Measurements from ENCODE around the gene SRSF12. TPM values are rescaled to one million over a fixed set of nuclear protein-coding genes. Genes with fewer than 3 reads are reported as not detected.
"Not testable (repeated sequence)": the region's sequence is repeated elsewhere in the genome, so short reads cannot be mapped to it uniquely, and the experiment has no call there.

The SRSF12 gene
- total RNA-seq, 1 donor from 2014 or later = under 0.01 TPM

DNA sequence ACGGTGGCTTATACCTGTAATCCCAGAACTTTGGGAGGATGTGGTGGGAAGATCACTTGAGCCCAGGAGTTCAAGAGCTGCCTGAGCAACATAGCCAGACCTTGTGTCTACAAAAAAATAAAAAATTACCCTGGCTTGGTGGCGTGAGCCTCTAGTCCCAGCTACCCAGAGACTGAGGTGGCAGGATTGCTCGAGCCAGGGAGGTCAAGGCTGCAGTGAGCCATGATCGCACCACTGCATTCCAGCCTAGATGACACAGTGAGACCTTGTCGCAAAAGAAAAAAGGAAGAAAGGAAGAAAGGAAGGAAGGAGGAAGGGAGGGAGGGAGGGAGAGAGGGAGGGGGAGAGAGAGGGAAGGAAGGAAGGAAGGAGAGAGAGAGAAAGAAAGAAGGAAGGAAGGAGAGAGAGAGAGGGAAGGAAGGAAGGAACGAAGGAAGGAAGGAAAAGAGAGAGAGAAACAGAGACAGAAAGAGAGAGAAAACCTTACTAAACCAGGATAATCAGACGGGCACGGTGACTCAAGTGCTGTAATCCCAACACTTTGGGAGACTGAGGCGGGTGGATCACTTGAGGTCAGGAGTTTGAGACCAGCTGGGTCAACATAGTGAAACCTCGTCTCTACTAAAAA is 48.2 kb downstream of the SRSF12 start:
- DNase-seq = no peak

DNA sequence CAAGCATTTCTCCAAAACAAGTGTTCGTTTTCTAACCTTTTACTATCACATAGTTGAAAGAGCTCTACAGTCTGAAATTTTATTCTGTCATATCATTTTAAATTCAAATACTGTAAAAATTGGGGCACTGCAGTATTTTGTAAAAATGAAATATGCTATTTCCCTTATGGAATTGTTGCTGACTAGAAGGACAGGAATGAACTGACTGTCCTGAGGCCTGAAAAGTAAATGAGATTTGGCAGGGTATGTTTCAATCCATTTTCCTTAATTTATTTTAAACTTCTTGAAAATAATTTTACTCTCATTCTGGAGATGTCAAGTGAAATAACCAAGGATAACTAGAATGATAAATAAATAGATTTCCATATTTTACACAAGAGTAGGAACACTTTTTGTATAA is 49.2 kb downstream of the SRSF12 start:
- no peak for DNase-seq

DNA sequence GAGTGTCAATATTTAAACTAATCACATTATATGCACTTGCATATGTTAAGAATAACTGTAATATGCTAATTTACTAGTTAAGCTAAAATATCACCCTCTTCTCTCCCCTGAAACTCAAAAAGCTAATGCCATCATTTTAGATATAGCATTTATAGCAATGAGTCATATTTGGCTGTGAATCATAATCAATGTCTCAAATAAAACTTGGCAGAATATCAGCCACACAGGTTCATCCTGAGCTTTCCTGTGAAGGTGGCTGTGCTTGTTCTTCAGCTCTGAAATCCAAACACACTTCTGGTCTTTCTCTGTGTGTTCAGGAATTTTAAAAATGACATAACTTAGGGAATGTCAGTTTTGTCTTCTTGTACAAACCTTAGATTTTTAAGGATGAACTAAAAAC is 50.1 kb downstream of the SRSF12 start:
- no peak for DNase-seq

DNA sequence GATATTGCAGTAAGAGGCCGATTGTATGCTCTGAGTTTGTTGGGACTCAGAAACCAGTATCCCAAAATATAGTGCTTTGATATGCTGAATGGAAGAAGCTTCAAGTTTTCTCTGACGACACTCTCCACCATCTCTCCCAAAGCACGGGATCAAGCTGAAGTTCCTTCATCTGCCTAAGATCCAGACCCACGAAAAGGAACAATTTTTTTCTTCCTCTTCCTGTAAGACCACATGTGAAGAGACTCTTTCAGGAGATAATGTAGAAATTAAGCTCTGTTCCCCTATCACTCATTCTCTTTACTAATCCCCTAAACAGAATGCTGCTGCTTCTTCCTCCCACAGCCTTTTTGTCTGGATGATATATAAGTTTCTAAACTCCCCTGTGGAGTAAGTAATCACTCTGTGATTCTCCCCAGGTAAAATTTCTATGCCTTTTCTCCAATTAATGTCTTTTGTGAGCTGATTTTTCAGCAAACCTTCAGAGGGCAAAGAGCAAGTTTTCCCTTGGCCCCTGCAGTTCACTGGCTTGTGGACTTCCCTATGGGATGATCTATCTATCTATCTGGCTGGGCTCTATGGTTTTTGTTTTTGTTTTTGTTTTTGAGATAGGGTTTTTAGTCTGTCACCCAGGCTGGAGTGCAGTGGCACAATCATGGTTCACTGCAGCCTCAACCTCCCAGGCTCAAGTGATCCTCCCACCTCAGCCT is 50.8 kb downstream of the SRSF12 start:
- DNase-seq = no peak

DNA sequence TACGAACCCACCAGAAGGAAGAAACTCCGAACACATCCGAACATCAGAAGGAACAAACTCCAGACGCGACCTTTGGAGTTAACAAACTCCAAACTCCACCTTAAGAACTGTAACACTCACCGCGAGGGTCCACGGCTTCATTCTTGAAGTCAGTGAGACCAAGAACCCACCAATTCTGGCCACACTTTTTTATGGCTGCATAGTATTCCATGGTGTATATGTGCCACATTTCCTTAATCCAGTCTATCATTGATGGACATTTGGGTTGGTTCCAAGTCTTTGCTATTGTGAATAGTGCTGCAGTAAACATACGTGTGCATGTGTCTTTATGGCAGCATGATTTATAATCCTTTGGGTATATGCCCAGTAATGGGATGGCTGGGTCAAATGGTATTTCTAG is 51.8 kb downstream of the SRSF12 start:
- DNase-seq = not testable (repeated sequence)

DNA sequence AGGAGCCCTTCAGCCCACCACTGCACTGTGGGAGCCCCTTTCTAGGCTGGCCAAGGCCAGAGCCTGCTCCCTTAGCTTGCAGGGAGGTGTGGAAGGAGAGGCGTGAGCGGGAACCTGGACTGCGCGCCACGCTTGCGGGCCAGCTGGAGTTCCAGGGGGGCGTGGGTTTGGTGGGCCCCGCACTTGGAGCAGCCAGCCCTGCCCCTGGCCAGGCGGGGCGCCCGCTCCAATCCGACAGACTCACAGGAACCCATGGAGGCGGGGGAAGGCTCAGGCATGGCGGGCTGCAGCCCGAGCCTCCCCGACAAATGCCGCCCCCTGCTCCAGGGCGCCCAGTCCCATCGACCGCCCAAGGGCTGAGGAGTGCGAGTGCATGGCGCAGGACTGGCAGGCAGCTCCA is 52.9 kb downstream of the SRSF12 start:
- not testable (repeated sequence) for DNase-seq

DNA sequence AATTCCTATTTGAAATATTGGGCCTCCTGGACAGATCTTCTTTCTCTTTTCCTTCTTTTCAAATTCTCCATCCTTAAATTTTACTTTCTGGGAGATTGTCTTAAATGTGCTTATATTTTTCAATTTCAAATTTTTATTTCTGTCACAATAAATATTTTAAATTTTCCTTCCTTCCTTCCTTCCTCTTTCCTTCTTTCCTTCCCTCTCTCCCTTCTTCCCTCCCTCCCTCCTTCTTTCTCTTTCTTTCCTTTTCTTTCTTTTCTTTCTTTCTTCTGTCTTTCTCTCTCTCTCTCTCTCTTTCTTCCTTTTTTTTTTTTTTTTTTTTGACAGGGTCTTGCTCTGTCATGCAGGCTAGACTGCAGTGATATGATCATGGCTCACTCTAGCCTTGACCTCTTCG is 54.0 kb downstream of the SRSF12 start:
- DNase-seq = no peak

DNA sequence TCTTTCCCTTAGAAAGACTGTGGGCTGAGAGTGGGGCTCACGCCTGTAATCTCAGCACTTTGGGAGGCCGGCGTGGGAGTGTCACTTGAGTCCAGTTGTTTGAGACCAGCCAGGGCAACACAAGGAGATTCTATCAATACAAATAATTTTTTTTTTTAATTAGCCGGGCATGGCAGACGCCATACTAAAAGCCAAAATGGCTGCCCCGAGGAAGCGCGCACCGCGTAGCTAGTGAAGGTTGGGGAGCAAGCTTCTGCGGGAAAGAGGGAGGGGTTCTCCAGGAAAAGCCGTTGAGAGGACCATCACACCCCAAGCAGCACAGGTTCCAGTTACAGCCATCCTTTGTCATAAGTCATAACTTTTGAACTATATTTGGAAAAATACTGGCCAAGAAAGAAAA is 58.6 kb downstream of the SRSF12 start:
- DNase-seq = no peak

DNA sequence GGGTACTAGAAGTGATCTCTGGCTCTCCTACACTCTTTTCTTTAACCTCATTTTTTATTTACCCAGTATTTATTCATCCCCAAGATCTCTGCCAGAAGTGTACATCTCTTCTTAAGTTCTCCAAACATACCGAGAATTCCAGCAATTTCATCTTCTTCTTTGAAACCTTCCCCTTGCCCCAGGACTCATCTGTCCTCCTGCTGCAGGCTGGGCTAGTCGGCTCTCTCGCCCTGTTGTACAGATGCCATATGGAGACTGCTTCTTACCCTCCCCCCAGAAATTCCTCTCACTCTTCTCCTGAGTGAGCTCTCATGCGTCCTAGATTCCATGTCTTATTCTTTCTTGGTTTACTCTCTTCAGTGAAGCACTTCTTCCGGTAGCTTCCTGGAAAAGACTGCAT is 59.2 kb downstream of the SRSF12 start:
- no peak for DNase-seq

DNA sequence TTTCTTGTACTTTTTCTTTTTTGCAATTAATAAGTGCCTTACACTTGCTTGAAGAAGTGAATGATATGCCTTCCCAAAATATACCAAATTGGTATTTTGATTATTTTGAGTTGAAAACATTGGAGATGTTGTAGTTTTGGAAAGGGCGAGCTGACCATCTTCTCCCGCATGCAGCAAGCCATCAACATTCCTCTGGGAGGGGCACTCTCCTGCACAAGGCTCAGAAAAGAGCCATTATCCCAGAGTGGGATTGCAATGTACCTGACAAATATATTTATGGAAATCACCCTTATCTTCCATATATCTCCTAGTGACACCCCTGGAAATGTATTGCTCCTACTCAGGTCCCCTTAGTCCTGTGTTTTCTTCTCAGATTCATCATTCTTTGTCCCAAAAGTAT is 60.1 kb downstream of the SRSF12 start:
- no peak for DNase-seq

DNA sequence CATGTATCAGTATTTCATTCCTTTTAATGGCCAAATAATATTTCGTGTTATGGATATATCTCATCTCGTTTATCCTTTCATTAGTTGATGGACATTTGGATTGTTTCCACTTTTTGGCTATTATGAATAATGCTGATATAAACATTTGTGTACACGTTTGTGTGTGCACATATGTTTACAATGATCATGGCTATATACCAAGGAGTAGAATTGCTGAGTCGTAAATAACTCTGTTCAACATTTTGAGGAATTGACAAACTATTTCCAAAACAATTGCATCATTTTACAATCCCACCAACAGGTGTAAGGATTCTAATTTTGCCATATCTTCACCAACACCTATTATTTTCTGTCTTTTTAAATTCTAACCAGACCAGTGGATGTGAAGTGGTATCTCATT is 63.7 kb downstream of the SRSF12 start:
- DNase-seq = no peak

DNA sequence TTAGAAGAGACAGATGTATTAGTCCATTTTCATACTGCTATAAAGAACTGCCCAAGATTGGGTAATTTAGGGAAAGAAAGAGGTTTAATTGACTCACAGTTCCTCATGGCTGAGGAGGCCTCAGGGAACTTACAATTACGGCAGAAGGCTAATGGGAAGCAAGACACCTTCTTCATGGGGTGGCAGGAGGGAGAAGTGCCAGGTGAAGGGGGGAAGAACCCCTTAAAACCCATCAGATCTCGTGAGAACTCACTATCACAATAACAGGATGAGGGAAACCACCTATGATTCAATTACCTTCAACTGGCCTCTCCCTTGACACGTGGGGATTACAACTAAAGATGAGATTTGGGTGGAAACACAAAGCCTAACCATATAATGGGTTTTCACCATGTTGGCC is 66.2 kb downstream of the SRSF12 start:
- DNase-seq = no peak

DNA sequence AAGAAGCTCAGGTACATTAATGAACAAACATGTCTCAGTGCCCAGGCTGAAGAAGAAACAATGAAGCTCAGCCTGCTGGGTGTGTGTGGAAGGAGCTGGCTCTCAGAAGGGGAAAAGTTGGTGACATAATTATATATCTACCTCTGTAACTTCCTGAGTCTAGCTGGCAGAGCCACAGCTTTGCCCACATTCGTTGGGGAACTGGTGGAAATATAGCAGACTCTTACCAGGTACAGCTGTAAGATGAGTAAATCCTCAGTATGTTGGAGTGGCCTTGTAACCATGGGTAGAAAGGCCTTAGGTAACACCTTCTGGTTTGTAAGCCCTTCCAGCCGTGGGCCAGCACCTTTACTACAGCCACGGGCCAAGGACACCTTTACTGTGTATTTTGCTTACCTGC is 67.2 kb downstream of the SRSF12 start:
- no peak for DNase-seq

DNA sequence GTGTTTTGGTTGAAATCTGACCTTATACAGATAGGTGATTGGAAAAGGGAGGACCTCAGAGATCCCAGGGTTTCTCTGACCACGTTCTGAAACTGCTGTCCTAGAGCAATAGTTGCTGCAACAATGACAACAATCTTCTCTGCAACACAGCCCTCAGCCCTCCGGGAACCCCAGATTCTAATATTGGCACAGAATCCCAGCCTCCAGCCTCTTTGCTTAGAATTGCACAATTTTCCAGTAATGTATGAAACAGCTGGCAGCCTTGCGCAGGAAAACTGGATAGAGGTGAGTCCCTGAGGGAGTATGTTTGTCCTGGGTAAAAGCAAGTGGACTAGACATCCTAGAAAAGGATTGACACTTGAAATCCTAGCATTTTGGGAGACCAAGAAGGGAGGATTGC is 67.7 kb downstream of the SRSF12 start:
- no peak for DNase-seq

DNA sequence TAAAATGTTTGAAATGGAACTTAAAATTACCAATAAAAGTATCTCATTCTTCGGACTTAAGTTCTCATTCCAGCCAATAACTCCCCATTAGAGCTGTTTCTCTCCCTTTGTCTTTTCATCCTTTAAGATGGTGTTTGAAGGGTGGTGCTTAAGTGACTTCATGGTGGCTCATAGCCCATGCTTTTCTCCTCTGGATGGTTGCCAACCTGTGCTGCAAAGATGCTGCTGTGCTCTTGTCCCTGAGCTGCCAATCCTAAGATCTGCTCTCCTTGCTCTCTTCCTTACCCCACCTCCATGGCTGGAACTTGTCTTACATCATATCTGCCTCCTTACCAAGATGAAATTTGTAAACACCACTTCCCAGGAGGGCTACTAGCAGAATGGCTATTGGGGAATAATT is 68.9 kb downstream of the SRSF12 start:
- no peak for DNase-seq

DNA sequence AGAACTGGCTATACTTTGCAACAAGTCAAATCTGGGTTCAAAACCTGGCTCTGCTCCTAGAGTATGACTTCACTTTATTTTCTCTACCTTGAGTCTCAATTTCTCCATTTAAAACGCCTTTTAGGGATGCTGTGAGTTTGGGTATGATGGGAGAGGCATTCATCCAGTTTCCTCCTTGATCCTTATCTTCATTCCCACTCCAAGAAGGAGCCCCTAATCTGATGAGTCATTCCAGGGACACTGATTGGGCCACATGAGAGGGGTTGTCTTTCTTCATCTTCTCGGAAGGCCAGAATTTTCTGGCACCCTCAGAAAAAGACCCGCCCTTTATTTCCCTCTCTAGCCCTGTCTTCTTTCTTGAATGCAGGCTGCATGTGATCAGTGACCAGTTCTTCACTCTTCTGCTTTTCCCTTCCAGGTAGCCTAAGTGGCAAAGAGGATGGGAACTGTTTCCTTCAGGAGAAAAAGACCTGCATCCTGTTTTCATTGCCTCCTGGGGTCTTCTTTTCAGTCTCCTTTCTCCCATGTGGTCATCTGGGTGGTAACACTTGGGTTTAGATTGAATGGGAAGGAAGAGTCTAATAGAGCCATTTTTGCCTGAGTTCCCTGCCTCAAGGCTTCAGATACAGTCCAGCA is 69.5 kb downstream of the SRSF12 start:
- no peak for DNase-seq

DNA sequence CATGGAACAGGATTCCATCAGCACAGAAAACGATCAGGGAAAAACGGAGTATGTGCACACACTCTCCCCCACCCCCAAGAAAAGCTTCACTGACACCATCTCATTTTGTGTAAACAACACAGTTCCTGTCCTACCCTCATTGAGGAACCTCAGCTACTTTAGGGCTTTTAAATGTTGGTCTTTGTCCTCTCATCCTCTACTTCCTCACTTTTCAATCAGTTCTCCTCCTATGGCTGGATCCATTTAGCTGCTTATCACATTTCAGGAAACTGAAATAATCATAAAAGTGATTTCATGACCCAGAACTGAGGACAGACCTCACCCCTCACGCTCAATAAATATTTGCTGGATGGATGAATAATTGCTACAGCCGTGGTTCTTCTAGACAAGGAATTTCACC is 70.4 kb downstream of the SRSF12 start:
- no peak for DNase-seq

Other genes with a start within 250 kb of the SRSF12 start
- 19.7 and 21.9 TPM in 2 replicates for gene RNGTT, start 154.5 kb downstream of the SRSF12 start, total RNA-seq
- gene PNRC1, start 37.3 kb downstream of the SRSF12 start, total RNA-seq = 63.8 TPM in 2 replicates
- 5.1 and 7.0 TPM in 2 replicates for gene PM20D2, start 28.0 kb upstream of the SRSF12 start, total RNA-seq
- gene GABRR1, start 99.3 kb upstream of the SRSF12 start, total RNA-seq = not detected in 2 replicates
- gene GABRR2, start 197.2 kb upstream of the SRSF12 start, total RNA-seq = 0.14 and 0.51 TPM in 2 replicates
- 48.2 and 65.5 TPM in 2 replicates for gene UBE2J1, start 234.7 kb upstream of the SRSF12 start, total RNA-seq